ENCODE data around the gene TAL2. TPM values are rescaled to one million over a fixed set of nuclear protein-coding genes. Genes with fewer than 3 reads are reported as not detected.
"Not testable (repeated sequence)": the region's sequence is repeated elsewhere in the genome, so short reads cannot be mapped to it uniquely, and the experiment has no call there.

The TAL2 gene
- total RNA-seq, 1 donor from 2014 or later = 0.30 TPM

DNA sequence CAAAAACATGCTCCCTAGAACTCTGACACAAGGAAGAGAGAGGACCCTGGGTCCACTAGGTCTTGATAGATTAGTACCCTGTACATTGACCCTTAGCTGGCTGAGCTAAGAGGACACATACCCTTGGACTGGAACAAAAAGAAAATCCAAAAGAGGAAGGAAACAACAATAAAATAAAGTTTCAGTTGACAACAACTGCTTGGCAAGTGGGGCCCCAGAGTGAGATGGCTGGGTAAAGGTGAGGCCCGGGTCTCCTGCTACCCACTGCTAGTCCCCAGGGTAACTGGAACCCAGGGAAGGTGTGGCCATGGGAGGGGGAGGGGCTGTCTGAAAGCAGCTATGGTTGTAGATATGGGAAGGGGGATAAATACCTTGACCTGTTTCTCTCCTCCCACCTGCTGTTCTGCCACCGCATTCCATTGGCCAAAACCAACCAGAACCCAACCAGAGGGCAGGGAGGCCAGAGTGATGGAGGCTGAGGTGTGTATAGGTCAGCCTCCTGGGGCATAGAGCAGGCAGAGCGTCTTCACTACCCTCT is 11.7 kb downstream of the TAL2 start:
- DNase-seq (ENCODE audit: low read depth) = no peak

DNA sequence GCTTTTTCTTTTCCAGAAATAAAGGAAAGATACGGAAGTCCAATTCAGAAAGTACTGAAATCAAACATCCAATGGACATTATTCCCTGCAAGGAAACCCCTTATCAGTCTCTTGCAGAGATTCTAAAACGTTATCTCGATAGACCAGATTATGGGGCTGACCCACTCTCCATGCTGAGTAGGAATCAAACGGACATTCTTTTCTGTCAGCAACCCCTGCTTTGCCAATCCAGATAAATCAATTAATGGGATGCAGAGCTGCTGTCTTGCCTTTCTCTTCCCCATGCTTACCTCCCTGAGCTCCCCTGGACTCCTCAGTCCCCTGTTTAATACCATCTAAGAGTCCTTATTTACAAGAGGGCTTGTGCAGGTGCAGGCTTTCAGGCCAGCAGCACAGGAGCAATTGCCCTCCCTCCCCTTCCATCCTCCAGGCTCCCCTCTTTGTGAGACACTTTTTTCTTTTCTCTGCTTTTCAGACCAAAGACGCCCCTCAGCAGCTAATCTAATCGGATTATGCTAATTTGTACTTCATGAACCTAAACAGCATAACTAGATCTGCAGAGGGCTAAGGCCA is 14.2 kb downstream of the TAL2 start:
- DNase-seq (ENCODE audit: low read depth) = no peak

DNA sequence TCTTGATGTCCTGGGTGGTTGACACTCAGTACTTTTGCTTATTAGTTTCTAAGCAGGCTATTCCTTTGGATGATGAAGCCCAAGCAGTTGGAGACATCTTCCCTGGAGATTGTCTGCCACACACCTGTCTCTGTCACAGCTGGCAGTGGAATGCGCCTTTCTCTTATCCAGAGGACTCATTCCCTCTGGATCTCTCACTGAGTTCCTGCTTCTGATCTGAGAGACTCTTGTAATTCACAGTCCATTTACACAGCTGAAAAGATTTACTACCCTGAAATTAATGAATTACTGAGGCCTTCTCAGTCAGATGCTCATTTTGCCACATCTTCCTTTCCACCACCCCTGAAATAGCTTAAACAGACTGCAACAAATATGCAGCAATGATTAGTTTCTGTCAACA is 15.9 kb downstream of the TAL2 start:
- DNase-seq (ENCODE audit: low read depth) = peak; percentile 38

DNA sequence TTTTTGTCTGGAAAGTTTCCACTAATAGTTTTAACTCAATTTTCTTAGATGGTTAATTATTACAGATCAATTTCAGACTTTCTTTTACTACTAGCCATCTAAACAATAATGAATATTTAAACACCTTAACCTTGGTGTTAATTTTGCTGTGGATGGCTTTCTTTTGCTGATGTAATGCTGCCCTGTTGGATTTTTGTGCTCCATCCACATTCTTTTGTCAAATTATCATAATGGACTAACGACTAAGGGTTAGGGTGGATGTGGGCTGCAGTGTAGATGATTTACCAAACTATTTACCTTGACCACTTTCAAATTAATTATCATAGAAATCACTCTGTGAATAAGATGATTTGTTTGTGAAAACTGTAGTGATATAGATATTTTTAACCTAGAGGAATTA is 16.5 kb downstream of the TAL2 start:
- DNase-seq (ENCODE audit: low read depth) = peak; percentile 78

DNA sequence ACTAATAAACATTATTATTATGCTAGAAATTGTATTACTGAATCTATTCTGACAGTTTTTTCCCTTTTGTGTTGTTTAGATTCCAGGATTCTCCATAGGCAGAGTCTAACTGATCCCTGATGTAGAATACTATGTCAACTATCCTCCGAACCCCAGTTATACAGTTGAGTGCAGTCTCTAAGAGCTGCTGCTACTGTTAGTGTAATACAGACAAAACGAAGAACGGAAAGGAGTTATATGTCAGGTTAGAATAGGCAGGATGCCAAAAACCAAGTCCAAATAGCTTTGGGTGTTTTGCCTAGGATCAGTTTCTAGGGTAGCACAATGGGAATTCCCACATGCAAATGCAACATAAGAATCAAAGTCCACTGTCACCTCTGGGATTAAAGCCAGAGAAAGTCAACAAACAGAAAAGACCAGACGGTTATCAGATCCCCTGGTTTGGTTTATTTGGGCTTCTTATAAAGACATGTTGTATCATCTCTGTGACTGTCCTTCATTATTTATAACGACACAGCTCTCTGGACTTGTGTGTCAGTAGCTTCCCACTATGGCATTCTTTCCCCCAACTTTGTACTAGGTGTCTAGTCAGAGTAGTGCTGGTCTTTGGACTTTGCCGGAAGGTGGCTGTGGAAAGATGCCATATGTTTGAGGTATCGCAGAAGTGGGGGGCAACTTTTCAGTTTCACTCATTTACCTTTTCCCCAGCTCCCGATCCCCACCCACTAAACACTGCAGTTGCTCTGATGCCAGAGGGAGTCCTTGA is 17.2 kb downstream of the TAL2 start:
- peak; percentile 62 for DNase-seq (ENCODE audit: low read depth)

DNA sequence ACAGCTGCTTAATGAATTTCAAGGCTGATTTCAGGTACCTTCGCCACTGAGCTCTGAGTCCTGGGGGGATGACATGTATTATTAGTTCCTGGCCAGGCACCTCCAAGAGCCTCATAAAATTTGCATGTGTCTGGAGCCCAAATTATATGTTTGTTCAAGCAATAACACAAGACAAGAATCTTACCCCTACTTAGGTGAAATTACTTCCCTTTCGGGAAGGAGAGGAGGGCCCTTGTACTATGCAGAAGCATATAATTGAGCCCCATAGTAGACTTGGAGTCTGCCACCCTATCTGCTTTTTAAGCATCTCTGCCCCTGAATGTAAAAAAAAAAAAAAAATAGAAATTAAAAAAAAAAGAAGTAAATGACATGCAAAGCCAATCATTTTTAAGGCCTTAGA is 19.1 kb downstream of the TAL2 start:
- DNase-seq (ENCODE audit: low read depth) = no peak

DNA sequence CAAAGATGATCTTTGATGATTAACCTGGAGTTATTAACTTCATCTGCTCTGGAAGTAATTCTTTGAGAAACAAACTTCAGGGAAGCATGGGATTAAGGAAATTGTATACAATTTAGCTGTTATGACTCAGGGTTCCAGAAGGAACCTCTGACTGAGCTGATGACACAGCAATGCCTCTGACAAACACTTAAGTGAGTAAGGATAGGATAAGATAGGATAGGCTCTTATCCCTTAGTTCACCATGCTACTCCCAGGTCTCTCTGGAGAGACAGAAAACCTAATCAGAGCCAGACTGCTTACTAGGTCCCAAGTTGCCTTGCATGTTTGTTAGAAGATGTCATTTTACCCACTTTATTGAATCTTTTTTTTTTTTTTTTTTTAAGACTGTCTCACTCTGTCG is 19.5 kb downstream of the TAL2 start:
- DNase-seq (ENCODE audit: low read depth) = peak; percentile 50

DNA sequence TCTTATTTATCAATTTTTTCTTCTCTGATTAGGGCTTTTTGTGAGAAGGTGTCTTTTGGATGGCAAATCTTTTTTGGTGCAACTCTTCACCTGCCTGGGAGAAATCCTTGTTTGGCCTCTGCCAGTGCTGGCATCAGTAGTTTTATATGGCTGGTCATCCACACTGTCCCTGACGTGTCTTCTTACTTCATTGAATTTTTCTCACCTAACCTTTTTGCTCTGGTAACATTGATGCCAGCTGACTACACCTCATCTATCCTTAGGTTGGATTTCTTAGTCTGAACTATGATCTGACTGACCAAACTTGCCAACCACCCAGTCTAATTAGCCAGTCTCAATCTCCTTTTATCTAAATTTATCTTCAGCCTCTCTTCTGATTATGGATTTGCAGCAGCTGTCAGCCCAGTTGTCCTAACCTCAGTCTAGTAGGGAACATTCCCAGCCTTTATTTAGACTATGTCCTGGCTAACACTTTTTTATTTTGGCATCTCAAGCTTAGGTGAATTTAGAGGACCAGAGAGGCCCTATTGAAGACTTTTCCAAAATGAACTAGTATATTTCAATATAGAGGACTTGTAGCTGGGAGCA is 21.5 kb downstream of the TAL2 start:
- no peak for DNase-seq (ENCODE audit: low read depth)

DNA sequence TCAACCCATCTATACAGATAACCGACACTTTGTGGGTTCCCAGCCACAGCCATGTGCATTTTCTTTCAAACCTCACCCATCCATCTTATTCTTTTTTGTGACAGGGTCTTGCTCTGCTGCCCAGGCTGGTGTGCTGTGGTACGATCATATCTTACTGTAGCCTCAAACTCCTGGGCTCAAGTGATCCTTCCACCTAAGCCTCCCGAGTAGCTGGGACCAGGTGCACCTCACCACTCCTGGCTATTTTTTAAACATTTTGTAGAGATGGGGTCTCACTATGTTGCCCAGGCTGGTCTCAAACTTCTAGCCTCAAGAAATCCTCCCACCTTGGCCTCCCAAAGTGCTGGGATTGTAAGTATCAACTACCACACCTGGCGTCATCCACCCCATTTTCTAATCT is 24.7 kb downstream of the TAL2 start:
- no peak for DNase-seq (ENCODE audit: low read depth)

DNA sequence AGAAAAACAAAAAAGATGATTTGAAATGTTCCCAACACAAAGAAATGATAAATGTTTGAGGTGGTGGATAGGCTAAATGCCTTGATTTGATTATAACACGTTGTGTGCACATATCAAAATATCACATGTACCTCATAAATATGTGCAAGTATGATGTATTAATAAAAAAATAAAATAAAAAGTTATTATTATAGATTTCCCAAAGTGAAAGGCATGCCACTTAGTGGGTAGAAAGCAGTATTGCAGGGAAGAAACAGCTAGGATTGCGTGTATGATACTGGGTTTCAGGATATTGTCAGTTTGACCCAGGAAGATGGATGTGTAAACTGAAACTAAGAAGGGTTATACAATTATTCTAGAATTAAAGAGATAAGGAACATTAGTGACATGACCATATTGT is 28.5 kb downstream of the TAL2 start:
- no peak for DNase-seq (ENCODE audit: low read depth)

DNA sequence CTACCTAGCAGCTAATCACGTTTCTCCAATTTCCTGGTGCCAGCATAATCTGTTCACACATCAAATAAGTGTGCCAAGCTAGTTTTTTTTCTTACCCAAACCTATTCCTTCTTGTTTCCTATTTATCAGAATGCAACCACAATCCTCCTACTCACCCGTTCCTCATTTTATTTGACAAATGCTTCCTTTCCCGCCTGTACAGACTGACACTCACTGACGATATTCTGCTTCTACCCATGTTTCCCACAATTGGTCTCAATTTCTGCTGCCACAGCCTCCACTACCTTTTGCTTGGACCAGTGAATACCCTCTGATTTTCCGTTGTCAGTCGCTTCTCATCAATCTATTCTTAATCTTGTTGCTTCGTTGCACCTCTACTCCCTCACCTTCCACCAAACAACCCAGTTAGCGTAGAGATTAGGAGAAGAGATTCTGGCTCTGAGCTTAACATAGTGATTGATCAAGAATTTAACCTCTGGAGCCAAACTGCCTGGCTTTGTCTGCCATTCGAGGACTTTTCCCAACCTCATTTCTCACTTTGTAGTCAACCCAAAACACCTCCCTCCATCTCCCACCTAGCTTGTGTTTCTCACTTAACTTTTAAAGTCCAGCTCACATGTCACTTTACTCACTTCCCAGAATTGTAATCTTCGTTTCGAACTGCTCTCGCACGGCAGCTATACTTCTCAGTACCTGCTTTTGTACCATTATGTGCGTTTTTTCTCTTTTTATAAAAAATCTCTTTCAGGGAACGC is 31.4 kb downstream of the TAL2 start:
- DNase-seq (ENCODE audit: low read depth) = no peak

DNA sequence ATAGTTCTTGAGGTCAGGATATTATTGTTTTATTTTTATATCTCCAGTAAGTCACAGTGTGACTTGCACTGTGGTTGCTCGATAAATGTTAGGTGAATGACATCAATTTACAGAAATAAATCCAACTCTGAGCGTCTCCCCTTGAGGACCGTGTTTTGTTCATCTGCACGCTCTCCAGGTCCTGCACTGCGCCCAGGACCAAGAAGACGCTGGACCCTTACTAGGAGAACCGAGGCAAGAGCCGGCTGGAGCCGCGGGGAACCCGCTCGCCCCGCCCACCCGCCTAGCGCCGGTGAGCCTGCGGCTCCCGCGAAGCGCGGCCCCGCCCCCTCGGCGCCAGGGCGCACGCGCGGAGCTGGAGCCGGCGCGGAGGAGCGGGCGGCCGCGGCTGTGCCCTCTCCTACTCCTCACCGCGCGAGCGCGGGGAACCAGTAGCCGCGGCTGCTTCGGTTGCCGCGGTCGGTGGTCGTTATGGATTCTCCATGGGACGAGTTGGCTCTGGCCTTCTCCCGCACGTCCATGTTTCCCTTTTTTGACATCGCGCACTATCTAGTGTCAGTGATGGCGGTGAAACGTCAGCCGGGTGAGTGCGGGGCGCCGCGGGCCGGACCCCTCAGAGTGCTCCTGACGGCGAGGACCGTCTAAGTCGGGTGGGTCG is 32.1 kb downstream of the TAL2 start, which contains the start of gene TMEM38B:
TMEM38B (plus strand) TSS at position 352 of the 658 bp plus-strand sequence; CDS start at position 472, 120 bp downstream.
- peak; percentile 50 for DNase-seq (ENCODE audit: low read depth)

DNA sequence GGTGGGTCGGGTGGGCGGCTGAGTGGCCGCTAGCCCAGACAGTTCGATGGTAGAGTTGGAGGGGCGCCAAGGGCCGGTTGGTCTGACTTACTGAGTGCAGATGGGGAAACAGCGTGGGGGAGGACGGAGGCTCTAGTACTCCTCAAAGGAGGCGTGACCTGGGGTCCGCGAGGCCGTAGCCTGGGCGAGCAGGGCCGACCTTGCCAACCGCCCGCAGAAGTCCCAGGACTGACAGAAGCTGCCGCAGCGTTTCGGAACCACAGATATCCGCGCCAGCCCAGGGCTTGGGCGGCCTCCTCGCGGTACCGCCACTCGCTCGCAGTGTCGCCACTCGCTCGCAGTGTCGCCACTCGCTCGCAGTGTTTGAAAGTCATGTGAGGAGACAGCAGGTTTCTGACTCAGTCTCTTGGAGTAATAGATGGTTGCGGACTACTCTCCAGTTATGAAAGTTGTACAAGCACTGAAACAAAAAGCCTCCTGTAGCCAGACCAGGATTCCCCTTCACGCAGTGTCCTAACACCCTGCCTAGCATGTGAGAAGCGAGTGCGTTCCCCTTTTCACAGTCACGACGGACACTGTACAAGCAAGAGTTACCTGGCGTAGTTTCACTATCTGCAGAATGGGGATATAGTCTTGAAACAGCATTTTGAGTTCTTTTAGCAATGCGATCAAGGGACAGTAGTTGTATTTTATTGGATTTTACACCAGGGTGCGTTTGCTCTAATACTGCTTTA is 32.8 kb downstream of the TAL2 start:
- peak; percentile 41 for DNase-seq (ENCODE audit: low read depth)

DNA sequence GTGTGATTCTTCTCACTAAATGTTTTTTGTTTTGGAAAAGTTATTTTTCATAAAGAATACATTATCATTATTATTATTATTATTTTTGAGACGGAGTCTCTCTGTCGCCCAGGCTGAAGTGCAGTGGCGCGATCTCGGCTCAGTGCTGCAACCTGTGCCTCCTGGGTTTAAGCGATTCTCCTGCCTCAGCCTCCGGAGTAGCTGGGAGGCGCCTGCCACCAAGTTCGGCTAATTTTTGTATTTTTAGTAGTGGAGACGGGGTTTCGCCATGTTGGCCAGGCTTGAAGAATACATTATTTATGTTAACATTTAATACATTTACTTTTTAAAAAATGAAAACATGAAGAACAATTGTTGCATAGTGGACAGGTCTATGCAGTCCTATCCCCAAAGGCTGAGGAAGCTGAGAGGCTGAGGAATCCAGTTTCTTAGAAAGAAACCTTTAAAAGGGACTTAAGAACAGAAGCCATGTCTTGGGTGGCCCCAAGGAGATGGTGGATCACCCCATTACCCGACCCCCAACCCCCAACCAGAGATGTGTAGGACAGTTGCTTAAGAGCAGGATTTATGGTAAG is 34.0 kb downstream of the TAL2 start:
- DNase-seq (ENCODE audit: low read depth) = no peak

DNA sequence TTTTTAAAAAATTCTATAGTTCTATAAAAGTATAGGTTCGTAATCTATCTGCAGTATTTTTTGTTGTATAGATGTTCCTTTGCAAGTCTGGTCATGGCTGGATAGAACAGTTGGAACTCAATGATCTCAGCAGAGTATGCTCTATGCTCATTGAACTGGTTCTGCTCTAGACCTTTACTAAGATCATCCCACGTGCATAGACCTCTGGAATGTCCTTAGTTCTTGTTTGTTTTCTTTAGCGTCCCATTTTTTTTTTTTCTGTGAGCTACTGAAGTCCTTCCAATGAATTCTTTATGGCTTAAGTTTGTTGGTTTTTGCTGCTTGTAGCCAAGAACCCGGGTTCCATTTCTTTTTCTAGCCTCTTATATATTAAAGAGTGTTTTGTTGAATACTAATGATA is 35.6 kb downstream of the TAL2 start:
- peak; percentile 20 for DNase-seq (ENCODE audit: low read depth)

DNA sequence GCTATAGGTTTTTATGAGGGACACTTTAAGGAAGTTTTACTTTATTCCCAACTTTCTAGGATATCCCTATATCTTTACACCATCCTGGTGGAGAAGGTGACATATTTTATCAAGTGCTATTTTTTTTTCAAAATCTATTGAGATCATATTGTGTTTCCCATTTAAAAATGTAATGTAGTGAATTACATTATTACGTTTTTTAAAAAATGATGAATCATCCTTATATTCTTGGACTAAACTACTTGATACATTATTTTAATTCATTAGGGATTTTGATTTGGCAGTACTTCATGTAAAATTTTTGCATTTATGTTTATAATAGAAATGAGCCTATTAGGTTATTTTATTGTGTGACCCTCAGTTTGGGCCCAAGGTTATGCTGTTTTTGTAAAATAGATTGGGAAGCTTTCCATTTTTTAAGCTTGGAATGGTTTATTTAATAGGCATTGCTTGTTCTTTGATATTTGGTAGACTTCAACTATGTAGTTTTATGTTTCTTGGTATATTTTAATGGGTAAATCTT is 36.2 kb downstream of the TAL2 start:
- DNase-seq (ENCODE audit: low read depth) = no peak

DNA sequence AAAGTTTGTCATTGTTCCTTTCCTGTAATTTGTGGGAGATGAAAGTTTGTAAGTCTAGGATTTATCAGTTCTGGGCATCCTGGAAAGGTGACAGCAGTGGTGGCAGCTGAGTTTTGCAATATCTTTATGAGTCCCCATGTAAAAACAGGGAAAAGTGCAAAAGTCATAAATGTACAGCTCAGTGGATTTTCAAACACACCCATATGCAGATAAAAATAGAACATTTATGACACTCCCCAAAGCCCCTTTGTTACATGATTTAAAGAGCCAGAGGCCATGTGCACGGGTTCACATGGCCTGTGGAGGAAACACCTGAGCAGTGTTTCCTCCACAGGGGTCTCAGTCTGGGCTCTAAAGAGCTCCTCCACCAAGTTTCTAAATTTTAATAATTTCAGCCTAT is 38.4 kb downstream of the TAL2 start:
- no peak for DNase-seq (ENCODE audit: low read depth)

DNA sequence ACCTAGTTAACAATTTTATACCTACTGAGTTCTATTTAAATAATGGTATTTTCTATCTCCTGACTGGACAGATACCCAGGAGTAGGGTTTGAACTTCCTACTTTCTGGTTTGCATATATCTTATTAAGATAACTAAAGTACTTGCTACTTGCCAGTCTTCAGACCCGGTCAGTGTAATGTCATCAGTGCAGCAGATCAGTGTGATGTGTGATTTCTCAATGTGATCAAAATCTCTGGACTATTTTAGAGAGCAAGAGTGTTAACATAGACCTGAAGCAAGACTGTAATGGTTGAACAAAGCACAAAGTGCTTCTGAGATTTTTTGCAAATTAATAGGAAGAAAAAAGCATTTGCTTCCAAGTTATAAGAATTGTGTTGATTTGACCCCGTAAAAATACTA is 38.9 kb downstream of the TAL2 start:
- no peak for DNase-seq (ENCODE audit: low read depth)

DNA sequence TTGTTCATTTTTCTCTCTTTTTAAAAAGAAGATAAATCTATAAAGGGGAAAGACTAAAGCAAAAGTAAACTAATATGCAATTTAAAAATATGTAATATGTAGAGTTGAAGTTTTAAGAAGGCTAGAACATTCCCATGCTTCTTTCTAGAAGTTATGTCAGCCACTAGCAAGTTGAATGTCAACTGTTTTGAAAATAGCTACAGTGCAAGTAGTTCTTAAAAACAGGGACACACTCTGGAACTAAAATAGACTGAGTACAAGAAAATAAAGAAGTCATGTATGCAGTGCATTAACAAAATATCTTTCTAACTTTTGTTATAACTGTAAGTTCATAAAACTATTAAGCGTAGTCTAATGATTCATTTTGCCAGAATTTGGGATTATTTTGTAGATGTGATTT is 40.0 kb downstream of the TAL2 start:
- no peak for DNase-seq (ENCODE audit: low read depth)

DNA sequence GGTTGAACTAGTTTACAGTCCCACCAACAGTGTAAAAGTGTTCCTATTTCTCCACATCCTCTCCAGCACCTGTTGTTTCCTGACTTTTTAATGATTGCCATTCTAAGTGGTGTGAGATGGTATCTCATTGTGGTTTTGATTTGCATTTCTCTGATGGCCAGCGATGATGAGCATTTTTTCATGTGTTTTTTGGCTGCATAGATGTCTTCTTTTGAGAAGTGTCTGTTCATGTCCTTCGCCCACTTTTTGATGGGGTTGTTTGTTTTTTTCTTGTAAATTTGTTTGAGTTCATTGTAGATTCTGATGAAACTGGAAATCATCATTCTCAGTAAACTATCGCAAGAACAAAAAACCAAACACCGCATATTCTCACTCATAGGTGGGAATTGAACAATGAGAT is 41.4 kb downstream of the TAL2 start:
- not testable (repeated sequence) for DNase-seq (ENCODE audit: low read depth)
